ENCODE results near the gene DDX4.

The DDX4 gene

DNA sequence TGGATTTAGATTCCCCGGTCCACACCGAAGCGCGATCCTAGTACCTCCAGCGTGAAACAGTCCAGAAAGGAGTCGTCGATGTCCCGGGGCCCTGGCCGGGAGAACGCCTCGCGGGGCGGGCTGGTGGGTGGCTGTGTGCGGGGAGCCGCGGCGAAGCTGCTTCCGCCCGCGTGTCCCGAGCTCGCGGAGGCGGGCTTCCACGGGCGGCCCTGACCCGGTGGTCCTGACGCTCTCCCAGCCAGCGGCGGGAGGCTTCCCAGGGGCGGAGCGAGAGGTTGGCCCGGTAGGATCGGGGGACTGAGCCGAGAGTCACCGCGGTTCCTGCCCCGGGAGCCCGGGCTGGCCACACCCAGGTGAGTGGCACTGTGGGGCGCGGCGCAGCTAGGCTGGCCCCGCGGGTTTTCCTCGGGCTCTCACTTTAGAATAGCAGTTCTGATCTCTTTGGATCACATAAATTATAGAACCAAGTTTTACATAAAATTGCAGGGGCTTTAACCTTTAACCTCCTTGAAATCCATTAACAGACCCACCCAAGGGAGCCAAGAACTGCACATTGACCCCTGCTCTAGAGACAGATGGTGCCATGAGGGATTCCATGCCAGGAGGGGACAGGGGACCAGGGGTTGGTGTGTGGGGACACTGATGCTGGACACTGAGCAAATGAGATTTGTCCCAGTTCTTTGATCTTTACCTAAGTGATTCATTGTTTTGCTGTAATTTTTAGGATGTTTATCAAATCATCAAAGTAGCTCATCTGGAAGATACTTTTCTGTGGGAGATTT, 84.1 kb downstream of the DDX4 start:
- DNase-seq (ENCODE audit: low read depth in 3 of 3) = no peak

DNA sequence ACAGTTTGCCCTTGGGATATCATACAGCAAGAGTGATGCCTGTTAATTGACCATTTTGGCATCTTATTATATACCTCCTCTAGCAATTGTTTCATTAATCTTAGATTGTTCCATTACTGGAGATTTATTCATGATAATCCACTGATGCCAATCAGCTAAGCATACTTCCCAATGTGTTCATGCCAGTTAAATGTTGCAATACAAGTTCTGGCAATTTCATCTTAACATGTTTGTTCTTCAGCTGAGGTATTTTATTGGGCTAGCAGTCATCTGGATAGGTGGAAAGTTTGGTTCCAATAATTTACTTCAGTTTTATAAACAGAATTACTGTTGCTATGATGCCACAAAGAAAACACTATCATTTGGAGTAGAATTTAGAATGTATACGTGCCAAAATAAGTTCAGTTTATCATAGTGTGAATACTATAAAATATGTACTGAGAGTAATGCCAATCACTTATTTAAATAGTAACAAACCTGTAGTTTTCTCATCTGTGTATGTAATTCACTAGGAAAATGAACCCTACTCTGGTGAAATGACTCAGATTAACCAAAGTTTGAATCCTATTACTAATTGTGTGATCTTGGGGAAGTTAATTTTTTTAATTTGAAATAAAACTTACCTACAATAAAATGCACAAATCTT, 85.4 kb downstream of the DDX4 start:
- DNase-seq (ENCODE audit: low read depth in 3 of 3) = no peak

DNA sequence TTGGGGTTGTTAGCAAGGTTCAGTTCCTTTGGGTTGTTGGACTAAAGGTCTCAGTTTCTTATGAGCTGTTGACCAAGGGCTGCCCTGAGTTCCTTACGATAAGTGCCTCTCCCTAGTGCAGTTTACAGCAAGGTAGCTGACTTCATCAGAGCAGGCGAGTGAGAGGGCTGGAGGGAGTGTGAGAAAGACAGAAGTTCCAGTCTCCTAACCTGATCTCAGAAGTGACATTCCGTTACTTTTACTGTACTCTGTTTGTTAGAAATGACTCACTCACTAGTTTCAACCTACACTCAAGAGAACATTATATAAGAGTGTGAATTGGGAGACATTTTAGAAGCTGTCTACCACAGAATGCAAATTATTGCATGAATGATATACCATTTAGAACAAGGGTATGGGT, 92.1 kb downstream of the DDX4 start:
- no peak for DNase-seq (ENCODE audit: low read depth in 3 of 3)

DNA sequence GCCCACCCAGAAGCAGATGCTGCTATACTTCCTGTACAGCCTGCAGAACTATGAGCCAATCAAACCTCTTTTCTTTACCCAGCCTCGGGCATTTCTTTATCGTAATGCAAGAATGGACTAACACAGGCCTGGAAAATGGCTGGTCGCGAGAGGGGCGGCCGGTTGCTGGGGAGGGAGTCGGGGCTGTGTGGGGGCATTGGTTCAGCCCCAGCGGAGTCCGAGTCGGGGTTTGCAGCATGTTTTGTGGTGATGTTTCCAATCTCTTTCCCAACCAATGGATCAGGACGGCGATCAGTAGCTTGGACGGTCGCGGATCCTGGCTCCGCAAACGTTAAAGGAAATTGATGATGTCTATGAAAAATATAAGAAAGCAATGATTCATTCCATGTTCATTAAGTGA, 94.6 kb downstream of the DDX4 start:
- DNase-seq (ENCODE audit: low read depth in 3 of 3) = no peak

DNA sequence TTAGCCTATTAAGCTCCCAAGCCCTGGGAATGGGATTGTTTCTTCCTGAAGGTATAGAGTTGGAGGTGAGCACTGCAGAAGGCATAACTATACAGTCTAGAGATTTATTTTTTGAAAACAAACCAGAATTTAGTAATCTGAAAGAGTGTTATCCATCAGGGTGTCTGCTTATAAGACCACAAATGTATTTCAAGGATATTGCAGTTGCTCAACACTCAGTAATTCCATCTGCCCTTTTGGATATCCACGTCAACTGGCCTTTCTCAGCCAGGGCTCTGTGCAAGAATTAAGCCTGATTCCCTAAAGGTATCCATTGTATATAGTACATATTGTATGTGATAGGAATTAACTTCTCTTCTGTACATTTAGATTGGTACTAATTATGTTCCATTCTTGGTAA, 98.3 kb downstream of the DDX4 start:
- no peak for DNase-seq (ENCODE audit: low read depth in 3 of 3)

DNA sequence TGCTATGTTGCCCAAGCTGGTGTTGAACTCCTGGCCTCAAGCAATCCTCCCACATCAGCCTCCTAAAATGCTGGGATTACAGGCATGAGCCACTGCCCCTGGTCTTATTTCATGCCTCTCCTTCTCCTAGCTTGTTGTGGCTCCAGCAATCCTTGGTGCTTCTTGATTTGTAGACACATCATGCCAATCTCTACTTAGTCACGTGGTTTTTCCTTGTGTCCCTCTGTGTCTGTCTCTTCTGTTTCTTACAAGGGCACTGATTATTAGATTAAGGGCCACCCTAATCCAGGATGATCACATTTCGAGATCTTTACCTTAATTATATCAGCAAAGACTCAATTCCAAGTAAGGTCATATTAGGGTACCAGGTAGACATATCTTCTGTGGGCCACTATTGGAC, 104.1 kb downstream of the DDX4 start:
- no peak for DNase-seq (ENCODE audit: low read depth in 3 of 3)

DNA sequence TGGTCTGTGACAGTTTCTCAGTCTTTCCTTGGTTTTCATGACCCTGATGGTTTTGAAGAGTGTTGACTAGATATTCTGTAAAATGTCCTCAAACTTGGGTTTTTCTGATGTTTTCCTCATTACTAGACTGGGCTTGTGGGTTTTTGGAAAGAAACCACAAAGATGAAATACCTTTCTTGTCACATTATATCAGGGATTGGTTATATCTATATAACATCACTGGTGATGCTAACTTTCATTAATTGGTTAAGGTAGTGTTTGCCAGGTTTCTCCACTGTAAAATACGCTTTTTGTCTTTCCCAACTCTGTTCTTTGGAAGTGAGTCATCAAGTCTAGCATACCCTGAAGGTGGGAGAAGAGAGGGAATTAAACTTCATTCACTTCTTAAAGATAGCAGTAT, 110.0 kb downstream of the DDX4 start:
- DNase-seq (ENCODE audit: low read depth in 3 of 3) = no peak

DNA sequence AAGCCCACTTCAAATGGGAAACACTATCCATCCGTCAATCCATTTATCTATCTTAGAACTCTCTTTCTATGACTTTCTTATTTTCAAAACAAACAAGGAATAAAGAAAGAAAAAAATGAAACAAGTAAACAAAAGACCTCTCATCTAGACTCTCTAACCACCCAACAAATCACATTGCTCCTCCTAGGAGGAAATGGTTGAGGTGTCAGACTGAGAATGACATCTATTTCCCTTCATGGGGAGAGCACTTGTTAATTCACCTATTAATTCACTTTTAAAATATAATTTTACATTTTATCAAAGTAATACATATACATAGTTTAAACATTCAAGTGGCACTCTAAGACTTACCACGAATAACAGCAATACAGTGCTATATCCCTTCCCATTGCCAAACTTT, 110.9 kb downstream of the DDX4 start:
- no peak for DNase-seq (ENCODE audit: low read depth in 3 of 3)

DNA sequence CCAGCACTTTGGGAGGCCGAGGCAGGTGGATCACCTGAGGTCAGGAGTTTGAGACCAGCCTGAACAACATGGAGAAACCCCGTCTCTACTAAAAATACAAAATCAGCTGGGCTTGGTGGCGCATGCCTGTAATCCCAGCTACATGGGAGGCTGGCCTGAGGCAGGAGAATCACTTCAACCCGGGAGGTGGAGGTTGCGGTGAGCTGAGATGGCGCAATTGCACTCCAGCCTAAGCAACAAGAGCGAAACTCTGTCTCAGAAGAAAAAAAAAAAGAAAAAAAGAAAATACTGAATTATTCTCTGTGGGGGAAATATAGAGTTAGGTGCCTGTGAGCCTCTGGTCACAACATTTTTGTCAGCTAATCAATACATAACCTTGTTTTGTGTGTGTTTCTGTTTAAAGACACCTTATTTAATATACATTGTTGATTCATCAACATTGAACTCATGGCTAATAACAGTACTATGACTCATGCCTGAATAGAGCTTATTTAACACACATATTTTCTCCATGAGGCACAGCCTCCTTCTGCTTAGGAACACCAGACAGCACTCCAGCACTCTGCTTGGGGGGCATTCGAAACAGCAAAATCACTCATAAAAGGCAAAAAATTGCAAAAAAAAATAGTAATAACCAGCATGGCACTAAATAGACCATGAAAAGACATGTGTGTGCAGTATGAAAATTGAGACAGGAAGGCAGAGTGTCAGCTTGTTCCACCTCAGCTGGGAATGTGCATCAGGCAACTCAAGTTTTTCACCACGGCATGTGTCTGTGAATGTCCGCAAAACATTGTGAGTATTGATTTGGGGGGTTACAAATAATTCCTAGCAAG, 113.2 kb downstream of the DDX4 start, which contains the start of gene IL31RA:
TSS of gene IL31RA (plus strand) at position 519 of the 836 bp plus-strand sequence. CDS start at position 733, 214 bp downstream.
- DNase-seq (ENCODE audit: low read depth in 3 of 3) = no peak

DNA sequence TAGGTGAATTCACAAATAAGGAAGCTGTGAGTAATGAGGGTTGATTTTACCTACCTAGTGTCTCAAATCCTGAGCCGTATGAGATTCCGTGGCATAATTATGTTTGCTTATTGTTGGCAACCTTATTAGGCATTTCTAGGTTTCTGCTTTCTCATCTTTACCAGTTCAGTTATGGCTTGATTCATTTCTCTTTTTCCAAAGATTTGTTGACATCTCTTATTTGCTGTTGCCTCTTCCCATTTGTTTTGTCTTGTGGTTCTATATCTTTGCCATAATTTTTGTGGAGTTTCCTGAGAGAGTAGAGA, 113.8 kb downstream of the DDX4 start:
- DNase-seq (ENCODE audit: low read depth in 3 of 3) = no peak

DNA sequence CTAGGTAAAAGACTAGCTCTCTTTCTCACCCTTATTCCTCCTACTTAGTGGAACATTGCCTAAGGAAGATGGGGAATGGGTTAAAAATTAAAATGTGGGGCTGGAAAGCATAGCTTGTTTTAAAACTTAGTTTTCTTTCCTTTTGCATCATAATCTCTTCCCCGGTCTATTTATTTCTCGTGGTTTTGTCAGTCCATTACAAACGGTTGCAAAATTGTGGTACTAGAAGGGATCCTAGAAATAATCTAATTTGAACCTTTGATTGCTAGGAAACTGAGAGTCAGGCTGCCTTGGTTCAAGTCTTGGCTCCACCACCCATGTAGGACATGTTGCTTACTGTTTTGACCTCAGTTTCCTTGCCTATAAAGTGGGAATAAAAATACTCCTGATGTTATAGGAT, 114.6 kb downstream of the DDX4 start:
- no peak for DNase-seq (ENCODE audit: low read depth in 3 of 3)

DNA sequence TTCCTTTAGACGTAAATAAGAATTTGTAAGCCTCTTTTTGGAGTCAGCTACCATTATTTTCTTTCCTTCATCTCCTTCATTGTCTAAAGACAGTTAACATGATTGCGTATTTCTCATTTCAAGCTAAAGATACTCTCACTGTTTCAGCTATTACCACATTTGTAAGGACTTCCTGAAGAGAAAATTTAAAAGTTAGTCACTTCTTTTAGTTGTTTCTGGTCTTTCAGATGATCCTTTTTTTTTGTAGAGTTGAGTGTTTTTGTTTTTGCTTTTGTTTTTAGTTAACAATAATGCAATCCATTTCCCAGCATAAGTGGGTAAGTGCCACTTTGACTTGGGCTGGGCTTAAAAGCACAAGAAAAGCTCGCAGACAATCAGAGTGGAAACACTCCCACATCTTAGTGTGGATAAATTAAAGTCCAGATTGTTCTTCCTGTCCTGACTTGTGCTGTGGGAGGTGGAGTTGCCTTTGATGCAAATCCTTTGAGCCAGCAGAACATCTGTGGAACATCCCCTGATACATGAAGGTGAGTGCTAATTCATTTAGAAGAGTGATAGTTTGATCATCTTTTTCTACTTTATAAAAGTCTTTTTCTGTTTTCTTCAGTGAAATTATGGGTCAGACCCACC, 115.3 kb downstream of the DDX4 start:
- no peak for DNase-seq (ENCODE audit: low read depth in 3 of 3)

DNA sequence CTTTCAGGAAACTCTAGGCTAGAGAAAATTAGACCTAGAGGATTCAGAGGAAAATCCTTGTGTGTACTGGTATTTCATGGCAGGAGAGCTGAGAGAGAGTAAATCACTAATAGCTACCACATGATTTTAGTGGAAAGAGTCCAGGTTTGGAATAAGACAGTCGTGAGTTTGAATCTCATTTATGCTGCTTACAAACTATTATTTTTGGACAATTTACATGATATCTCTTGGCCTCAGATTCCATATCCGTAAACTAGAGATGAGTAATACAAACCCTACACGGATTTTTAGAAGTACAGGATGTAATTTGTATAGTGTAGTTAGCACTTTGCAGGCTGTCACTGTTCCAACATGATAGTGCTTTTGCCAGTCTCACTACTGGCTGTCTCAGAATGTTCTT, 116.0 kb downstream of the DDX4 start:
- no peak for DNase-seq (ENCODE audit: low read depth in 3 of 3)

DNA sequence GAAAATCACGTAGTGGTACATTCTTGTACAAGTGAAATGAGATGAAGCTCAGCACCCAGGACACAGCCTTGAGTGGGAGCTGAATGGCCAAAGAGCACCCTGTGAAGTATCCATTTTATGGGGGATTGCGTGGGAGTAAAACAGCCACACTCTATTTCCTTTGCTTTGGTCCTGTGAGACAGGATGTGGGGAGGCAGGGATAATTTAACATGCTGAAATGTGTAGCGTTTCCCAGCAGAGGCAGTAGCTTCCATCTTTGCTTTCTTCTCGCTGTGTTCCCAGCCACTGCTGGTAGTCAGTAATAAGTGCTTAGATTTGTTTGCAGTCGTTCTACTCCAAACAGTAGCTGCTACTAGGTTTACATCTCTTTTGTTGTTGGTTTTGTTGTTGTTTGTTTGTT, 117.6 kb downstream of the DDX4 start:
- no peak for DNase-seq (ENCODE audit: low read depth in 3 of 3)

DNA sequence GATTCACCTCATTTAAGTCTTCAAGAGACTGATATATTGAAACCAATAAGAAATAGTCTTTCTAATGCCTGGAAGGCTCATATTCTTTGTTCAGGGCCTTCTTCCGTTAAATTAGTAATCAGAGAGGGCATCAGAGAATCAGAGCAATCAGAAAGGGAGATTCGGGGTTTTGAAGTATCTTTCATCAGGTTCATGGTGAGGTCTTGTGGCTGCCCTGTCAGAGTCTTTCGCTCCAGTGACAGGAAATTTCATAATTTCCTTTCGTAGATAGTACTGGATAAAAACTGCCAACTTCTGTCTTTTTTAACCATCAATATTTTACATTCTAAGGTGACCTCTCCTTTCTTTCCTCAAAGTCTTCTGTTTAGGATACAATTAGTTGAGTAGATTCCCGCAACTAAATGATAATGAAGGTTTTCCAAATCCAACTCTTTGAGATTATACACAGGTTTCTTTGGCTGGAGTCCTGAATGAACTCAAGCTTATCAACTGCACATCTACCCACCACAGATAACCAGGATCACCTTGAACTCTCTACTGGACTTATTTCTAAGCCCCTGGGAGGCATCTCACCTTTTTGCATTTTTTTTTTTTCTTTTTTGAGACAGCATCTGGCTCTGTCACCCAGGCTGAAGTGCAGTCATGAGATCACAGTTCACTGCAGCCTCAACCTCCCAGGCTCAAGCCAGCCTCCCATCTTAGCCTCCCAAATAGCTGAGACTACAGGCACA, 118.8 kb downstream of the DDX4 start:
- no peak for DNase-seq (ENCODE audit: low read depth in 3 of 3)

DNA sequence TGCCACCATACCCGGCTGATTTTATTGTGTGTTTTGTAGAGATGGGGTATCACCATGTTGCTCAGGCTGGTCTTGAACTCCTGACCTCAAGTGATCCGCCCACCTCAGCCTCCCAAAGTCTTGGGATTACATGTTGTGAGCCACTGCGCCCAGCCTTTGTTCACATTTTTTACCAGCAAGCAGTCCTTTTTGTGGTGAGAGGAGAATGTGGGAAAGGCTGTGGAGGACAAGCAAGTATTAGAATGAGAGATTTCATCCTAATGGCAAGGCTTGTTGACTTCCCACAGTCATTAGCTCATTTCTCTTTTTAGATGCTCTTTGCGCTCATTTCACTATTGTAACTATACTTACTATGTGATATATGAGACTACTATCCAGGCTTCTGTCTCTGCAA, 119.4 kb downstream of the DDX4 start:
- no peak for DNase-seq (ENCODE audit: low read depth in 3 of 3)

DNA sequence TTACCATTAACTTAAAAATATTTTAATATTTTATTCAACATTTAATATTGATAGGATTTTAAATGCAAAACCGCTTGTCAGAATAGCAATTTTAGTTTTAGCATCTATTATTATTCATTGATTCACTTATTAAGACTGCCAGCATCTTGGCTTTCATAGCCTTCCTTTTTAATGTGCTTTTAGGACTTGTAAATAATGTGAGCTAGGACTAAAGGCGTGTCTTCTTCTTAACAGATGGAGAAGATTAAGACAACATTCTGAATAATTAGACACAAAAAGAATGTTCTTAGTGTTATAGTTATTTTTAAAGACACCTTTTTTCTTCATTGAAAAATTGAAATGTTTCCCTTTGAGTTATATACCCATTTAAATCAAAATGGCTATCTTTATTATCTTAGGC, 120.2 kb downstream of the DDX4 start:
- DNase-seq (ENCODE audit: low read depth in 3 of 3) = no peak

DNA sequence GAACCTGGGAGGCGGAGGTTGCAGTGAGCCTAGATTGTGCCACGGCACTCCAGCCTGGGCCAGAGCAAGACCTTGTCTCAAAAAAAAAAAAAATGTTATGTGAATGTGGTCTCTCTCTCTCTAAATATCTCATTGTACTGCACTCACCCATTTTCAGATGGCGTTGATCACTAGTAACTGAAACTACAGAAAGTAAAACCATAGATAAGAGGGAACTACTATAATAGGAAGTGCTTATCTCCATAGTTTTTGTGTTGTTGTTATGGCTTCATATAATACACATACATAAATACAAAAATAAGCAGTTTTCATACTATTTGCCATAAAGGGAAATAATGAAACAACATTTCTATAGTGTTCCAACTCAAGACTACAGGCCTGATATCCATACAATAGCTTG, 122.4 kb downstream of the DDX4 start:
- no peak for DNase-seq (ENCODE audit: low read depth in 3 of 3)

DNA sequence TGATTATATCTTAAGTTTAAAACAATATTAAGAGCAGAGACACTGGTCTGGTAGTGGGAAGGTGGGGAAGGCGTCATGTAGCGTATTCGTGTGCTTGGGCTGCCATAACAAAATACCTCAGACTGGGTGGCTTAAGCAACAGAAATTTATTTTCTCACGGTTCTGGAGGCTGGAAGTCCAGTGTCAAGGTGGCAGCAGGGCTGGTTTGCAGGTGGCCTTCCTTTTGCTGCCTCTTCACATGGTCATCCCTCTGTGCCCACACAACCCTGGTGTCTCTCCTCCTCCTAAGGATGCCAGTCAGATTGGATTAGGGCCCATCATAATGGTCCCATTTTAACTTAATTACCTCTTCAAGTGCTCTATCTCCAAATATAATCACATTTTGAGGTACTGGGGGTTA, 122.8 kb downstream of the DDX4 start:
- DNase-seq (ENCODE audit: low read depth in 3 of 3) = no peak

DNA sequence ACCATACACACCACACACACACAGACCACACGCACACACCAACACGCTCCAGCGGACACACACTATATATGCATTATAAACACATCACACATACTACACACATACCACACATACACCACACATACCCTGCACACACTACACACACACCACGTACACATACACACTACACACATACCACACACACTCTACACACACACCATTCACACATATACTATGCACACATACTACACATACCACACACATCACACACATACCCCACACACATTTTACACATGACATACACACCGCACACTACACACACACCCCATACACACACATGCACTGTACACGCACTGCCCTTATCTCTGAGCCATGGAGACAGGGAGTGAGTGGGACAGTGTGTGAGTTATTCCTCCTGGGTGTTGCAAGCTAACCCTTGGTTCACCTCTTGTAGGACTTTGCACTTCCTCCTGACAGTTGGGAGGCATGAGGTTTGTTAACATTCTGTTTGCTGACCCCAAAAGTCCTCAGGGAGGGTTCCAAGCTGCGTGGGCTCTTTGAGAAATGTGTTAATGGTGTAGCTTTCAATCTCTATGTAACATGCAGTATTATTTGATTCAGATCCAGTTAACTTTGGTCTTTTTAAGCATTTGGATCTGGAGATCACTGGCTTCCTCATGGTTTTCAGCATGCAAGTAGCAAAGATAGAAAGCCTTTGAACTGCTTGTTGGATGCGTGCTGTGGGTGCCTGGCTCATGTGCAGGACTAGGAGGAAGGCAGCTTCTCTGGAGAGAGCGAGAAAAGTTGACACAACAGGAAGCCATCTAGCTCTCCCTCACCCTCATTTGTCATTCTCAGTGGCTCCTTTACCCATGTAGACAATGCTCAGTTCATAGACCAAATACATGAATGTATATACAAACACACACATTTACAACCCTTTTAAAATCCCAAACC, 127.0 kb downstream of the DDX4 start:
- DNase-seq (ENCODE audit: low read depth in 3 of 3) = no peak

DNA sequence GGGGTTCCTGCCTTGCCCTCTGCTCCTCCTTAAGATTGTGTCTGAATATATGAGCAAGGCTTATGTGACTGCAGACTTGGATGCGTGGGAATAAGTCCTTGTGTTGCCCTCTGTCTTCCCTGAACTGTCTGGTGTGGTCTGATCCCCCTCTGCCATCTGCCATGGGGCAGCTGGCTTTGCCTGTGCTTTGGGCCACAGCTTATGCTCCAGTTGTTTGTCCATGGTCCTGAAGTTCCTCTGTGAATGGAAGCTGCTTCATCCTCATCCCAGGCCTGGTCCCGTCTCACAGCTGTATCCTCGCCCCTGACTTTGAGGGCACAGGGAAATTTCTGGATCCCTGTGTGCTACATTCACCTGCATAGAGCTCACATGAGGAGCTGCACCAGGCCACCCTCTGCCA, 128.0 kb downstream of the DDX4 start:
- no peak for DNase-seq (ENCODE audit: low read depth in 3 of 3)

Data from stimulated activated CD4-positive, alpha-beta T cell treated with anti-CD3 and anti-CD28 coated beads, TNF-alpha, amount 100 ng/mL, for 48 hours (primary cell).